CD14-positive monocyte (primary cell): ENCODE measurements around the gene ITSN1. TPM values are rescaled to one million over a fixed set of nuclear protein-coding genes. Genes with fewer than 3 reads are reported as not detected.

Source experiments
- DNase-seq, 3 donors: peaks; one replicate each; pipeline ENCODE4 v3.0.0-alpha.2; 2011 to 2022
- H2AFZ ChIP-seq: 2 replicates; pipeline ENCODE4 v1.6.0; 2012; ENCODE audit warnings: mild to moderate bottlenecking, low read depth, low read length, inconsistent platforms; ENCODE audit not compliant: insufficient read depth, poor library complexity, severe bottlenecking
- H3K27ac ChIP-seq, 2 donors: 1 replicate in 1 of 2; 2 replicates in 1 of 2; pipeline ENCODE4 v1.5.1; 2012 to 2013; ENCODE audit warnings: low read length in 2 of 2, control low read depth in 1 of 2, inconsistent platforms in 1 of 2, low read depth in 1 of 2, mild to moderate bottlenecking in 1 of 2
- H3K27me3 ChIP-seq, 2 donors: one replicate each; pipeline versions ENCODE4 v1.6.0 to v1.6.1; 2011 to 2013; ENCODE audit warnings: low read length in 2 of 2; ENCODE audit not compliant: control insufficient read depth in 2 of 2, insufficient read depth in 2 of 2
- H3K36me3 ChIP-seq, 2 donors: replicated peaks in 1 of 2; 1 replicate in 1 of 2; 2 replicates in 1 of 2; pipeline versions ENCODE4 v1.5.1 to v1.6.1; 2012 to 2013; ENCODE audit warnings: low read length in 2 of 2, control low read depth in 1 of 2, inconsistent platforms in 1 of 2, mild to moderate bottlenecking in 1 of 2; ENCODE audit not compliant: insufficient read depth in 2 of 2, control insufficient read depth in 1 of 2
- H3K4me1 ChIP-seq, 2 donors: 1 replicate in 1 of 2; 2 replicates in 1 of 2; pipeline versions ENCODE4 v1.5.1 to v1.6.1; 2012 to 2013; ENCODE audit warnings: low read length in 2 of 2, control low read depth in 1 of 2, inconsistent platforms in 1 of 2, mild to moderate bottlenecking in 1 of 2, moderate library complexity in 1 of 2; ENCODE audit not compliant: insufficient read depth in 2 of 2, control insufficient read depth in 1 of 2
- H3K4me2 ChIP-seq: replicated peaks from 2 replicates; pipeline ENCODE3; 2012; ENCODE audit warnings: low read length, moderate library complexity, mild to moderate bottlenecking; ENCODE audit not compliant: poor library complexity, severe bottlenecking; ENCODE audit errors: extremely low read depth
- H3K4me3 ChIP-seq, 3 experiments: fragments of 200-600 bp in 1 of 3; sonication (generic) in 1 of 3; replicated peaks in 1 of 3; 1 replicate in 2 of 3; 2 replicates in 1 of 3; pipeline ENCODE4 v1.5.1; 2011 to 2013; ENCODE audit warnings: low read length in 3 of 3, mild to moderate bottlenecking in 3 of 3, control low read depth in 2 of 3, low read depth in 2 of 3, inconsistent platforms in 1 of 3, moderate library complexity in 1 of 3
- H3K79me2 ChIP-seq: 2 replicates; pipeline ENCODE4 v1.6.0; 2012; ENCODE audit warnings: mild to moderate bottlenecking, control low read depth, inconsistent platforms, low read length, moderate library complexity; ENCODE audit not compliant: insufficient read depth
- H3K9ac ChIP-seq: 2 replicates; pipeline ENCODE4 v1.6.0; 2017; ENCODE audit warnings: low read length, mild to moderate bottlenecking; ENCODE audit not compliant: insufficient read depth, poor library complexity, severe bottlenecking
- H3K9me3 ChIP-seq, 2 donors: replicated peaks in 1 of 2; 1 replicate in 1 of 2; 2 replicates in 1 of 2; pipeline versions ENCODE4 v1.5.1 to v1.6.1; 2012 to 2013; ENCODE audit warnings: low read length in 2 of 2, control low read depth in 1 of 2; ENCODE audit not compliant: control insufficient read depth in 1 of 2, insufficient read depth in 1 of 2
- H4K20me1 ChIP-seq: 2 replicates; pipeline ENCODE4 v1.6.0; 2012; ENCODE audit warnings: mild to moderate bottlenecking, low read length, control low read depth, moderate library complexity; ENCODE audit not compliant: insufficient read depth
- H3K27ac Mint-ChIP-seq, 7 donors: one replicate each; pipeline ENCODE4 v1.8.0; 2020; ENCODE audit warnings: mild to moderate bottlenecking in 7 of 7, mixed read lengths in 7 of 7, moderate library complexity in 6 of 7, inconsistent platforms in 2 of 7
- H3K27me3 Mint-ChIP-seq, 3 donors: one replicate each; pipeline ENCODE4 v1.8.0; 2021 to 2022; ENCODE audit warnings: low read depth in 3 of 3, mild to moderate bottlenecking in 3 of 3, mixed read lengths in 3 of 3, moderate library complexity in 3 of 3, inconsistent platforms in 1 of 3
- H3K36me3 Mint-ChIP-seq, 2 donors: one replicate each; pipeline ENCODE4 v1.8.0; 2020; ENCODE audit warnings: mixed read lengths in 2 of 2, inconsistent platforms in 1 of 2, mild to moderate bottlenecking in 1 of 2
- H3K4me1 Mint-ChIP-seq: one replicate; pipeline ENCODE4 v1.8.0; 2020; ENCODE audit warnings: mild to moderate bottlenecking, mixed read lengths
- H3K4me3 Mint-ChIP-seq, 2 donors: one replicate each; pipeline ENCODE4 v1.8.0; 2020; ENCODE audit warnings: mild to moderate bottlenecking in 2 of 2, mixed read lengths in 2 of 2, moderate library complexity in 1 of 2
- H3K9me3 Mint-ChIP-seq, 7 donors: one replicate each; pipeline ENCODE4 v1.8.0; 2020 to 2022; ENCODE audit warnings: mixed read lengths in 7 of 7, mild to moderate bottlenecking in 6 of 7, moderate library complexity in 6 of 7, inconsistent platforms in 2 of 7
- whole genome bisulfite sequencing: methylation state at CpG from one replicate; pipeline ENCODE4 v1.1.5; 2013; ENCODE audit warnings: missing lambda C conversion rate; ENCODE audit not compliant: insufficient coverage; 5-methylcytosine and 5-hydroxymethylcytosine counted together
- intact Hi-C, 2 donors: fragments of 100-400 bp; cut with micrococcal nuclease; formaldehyde crosslinking; loops; one replicate each; pipeline versions ENCODE4 v1.15.0 to v1.15.1; 2023
- polyA plus RNA-seq, 3 donors: library from polyadenylated mRNA; depleted of rRNA in 1 of 3; unstranded in 2 of 3; stranded (reverse) in 1 of 3; fragments of 300-500 nt in 2 of 3; fragments of >200 nt in 1 of 3; fragmentation: Illumina TruSeq in 2 of 3; gene quantifications; 1 replicate in 2 of 3; 2 replicates in 1 of 3; pipeline ENCODE4 v1.2.3, GENCODE V29; 2012 to 2021
- TF ChIP-seq, protein P1 (sequence below): fragments of 200-600 bp; IDR thresholded peaks from one replicate; pipeline ENCODE4 v1.8.0; 2022; ENCODE audit warnings: antibody characterized with exemption, mild to moderate bottlenecking

ITSN1 gene
- polyA plus RNA-seq, 3 donors: 4.7 to 10.3 (median 5.1) TPM

DNA sequence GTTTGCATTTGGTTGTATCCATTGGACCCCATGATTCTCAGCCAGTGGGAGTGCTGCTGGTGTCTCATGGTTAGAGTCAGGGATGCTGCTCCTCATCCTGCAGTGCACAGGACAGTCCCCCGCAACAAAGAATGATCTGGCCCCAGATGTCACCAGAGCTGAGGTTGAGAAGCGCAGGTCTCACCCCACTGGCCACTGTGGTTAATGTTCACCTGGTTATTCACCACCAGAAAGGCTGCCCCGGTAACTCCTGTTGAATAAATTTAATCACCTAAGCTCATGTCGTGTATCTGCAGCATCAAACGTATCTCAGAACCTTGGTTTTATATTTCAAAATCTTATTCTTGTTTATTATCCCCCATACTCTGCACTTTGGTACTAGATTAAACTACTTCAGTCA is 197.5 kb downstream of the ITSN1 start:
- H3K4me1 Mint-ChIP-seq: peaks cover 25% of the 10 kb centered on the region
- peaks cover 24 to 30% of the 10 kb centered on the region in 2 donors for H3K36me3 Mint-ChIP-seq
- H3K9me3 Mint-ChIP-seq: peaks cover 0 to 1% (median 0%) of the 10 kb centered on the region in 7 donors
- H2AFZ ChIP-seq: no peak overlapping the region
- H3K4me3 ChIP-seq: no peak overlapping the region
- H3K4me2 ChIP-seq: no peak overlapping the region
- H3K9ac ChIP-seq: no peak overlapping the region
- TF ChIP-seq, protein P1, sequence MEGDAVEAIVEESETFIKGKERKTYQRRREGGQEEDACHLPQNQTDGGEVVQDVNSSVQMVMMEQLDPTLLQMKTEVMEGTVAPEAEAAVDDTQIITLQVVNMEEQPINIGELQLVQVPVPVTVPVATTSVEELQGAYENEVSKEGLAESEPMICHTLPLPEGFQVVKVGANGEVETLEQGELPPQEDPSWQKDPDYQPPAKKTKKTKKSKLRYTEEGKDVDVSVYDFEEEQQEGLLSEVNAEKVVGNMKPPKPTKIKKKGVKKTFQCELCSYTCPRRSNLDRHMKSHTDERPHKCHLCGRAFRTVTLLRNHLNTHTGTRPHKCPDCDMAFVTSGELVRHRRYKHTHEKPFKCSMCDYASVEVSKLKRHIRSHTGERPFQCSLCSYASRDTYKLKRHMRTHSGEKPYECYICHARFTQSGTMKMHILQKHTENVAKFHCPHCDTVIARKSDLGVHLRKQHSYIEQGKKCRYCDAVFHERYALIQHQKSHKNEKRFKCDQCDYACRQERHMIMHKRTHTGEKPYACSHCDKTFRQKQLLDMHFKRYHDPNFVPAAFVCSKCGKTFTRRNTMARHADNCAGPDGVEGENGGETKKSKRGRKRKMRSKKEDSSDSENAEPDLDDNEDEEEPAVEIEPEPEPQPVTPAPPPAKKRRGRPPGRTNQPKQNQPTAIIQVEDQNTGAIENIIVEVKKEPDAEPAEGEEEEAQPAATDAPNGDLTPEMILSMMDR: no peak
- H3K4me1 ChIP-seq: peaks cover 23 to 24% of the 10 kb centered on the region in 2 donors
- H3K27ac ChIP-seq: no peak overlapping the region
- no peak overlapping the region for H3K4me3 Mint-ChIP-seq
- no peaks in the 10 kb centered on the region for H4K20me1 ChIP-seq
- intact Hi-C loops: no loop called here
- H3K36me3 ChIP-seq: peaks cover 5 to 11% of the 10 kb centered on the region in 2 donors
- H3K27me3 Mint-ChIP-seq: peaks cover 0 to 2% (median 0%) of the 10 kb centered on the region in 3 donors
- WGBS: 100% methylated on average over 3 of the region's 5 CpGs
- H3K79me2 ChIP-seq: no peaks in the 10 kb centered on the region
- peak overlapping the region in 1 of 7 donors; percentile 14 for H3K27ac Mint-ChIP-seq
- no peaks in the 10 kb centered on the region for H3K9me3 ChIP-seq
- H3K27me3 ChIP-seq: no peaks in the 10 kb centered on the region
- no peak for DNase-seq

GRCh38 chr21:33840771-33841170 is 198.5 kb downstream of the ITSN1 start:
- no peak overlapping the region for H3K27ac ChIP-seq
- peaks cover 5 to 11% of the 10 kb centered on the region in 2 donors for H3K36me3 ChIP-seq
- intact Hi-C loops: no loop called here
- H3K4me3 ChIP-seq: no peak overlapping the region
- H4K20me1 ChIP-seq: no peaks in the 10 kb centered on the region
- H3K4me3 Mint-ChIP-seq: no peak overlapping the region
- peaks cover 0 to 4% (median 0%) of the 10 kb centered on the region in 3 donors for H3K27me3 Mint-ChIP-seq
- peaks cover 25% of the 10 kb centered on the region for H3K4me1 Mint-ChIP-seq
- peaks cover 23 to 24% of the 10 kb centered on the region in 2 donors for H3K4me1 ChIP-seq
- no peak overlapping the region for H2AFZ ChIP-seq
- no peak overlapping the region for H3K9ac ChIP-seq
- peaks cover 0 to 1% of the 10 kb centered on the region in 2 donors for H3K9me3 ChIP-seq
- no peak overlapping the region for H3K27ac Mint-ChIP-seq
- peaks cover 23 to 24% of the 10 kb centered on the region in 2 donors for H3K36me3 Mint-ChIP-seq
- H3K79me2 ChIP-seq: no peaks in the 10 kb centered on the region
- H3K27me3 ChIP-seq: no peaks in the 10 kb centered on the region
- TF ChIP-seq, protein P1: no peak
- H3K9me3 Mint-ChIP-seq: peaks cover 0 to 2% (median 0%) of the 10 kb centered on the region in 7 donors
- DNase-seq: no peak
- no peak overlapping the region for H3K4me2 ChIP-seq
- WGBS: 100% methylated on average over 2 of the region's 5 CpGs
